GM12874 (cell line): ENCODE measurements around the gene LARGE1.

Experiments used
- CTCF ChIP-seq: IDR thresholded peaks from 2 replicates; pipeline ENCODE4 v1.5.1; 2011; ENCODE audit warnings: low read depth, mild to moderate bottlenecking, control low read depth, low read length, moderate library complexity; ENCODE audit not compliant: insufficient read depth

LARGE1 gene

DNA sequence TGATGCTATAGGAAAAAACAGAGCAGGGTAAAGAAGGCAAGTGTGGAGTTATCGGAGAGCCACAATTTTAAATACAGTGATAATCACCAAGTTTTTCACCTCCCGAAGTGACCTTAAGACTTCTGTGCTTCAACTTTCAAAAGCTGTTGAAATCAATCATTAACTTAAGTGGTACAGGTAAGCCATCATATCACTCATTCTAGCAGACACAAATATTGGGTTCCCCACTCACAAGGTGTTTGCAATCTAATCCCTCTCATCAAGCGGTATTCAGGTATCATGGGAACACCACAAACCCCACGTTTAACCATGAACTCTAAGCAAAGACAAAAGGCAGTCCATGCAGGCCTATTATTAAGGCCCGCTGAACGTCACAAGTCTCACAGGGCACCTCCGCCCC, 26.8 kb downstream of the LARGE1 start:
- no peak for TF ChIP-seq CTCF

DNA sequence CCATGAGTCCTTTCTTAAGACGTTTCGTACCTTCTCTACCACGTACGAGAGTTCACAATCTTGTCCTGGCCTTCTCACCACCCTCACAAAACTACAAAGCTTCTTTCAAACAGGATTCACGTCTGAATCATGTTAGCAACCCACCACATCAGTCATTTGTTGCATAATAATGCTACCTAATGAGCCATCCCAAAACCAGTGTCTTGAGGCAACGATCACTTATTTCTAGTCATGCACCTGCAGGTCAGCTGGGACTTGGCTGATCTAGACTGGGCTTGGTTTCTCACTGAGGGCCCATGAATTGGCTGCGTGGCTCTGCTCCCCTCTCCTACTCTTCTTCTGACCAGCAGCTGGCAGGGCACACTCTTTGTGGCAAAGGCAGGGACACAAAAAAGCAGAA, 28.3 kb downstream of the LARGE1 start:
- TF ChIP-seq CTCF = no peak

- no peak for TF ChIP-seq CTCF
These were observed 28.8 kb downstream of the LARGE1 start for GRCh38 chr22:33891455-33891854.

GRCh38 chr22:33889748-33890147, 30.5 kb downstream of the LARGE1 start:
- no peak for TF ChIP-seq CTCF

DNA sequence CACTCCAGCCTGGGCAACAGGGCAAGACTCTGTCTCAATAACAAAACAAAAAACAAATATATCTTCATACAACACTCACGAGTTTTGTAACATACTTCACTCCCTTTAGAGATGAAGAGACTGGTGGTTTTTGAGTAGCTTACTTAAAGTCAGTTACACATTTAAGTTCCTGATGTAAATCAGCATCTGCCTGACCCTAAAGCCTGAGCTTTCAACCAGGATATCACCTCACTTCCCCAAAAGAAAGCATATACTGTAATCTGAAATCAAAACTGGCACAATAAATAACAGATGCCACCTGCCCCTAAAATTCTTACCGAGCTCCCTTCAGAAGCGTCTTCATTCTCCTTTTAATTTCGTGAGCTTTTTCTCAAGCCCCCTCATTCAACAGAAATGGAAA, 31.5 kb downstream of the LARGE1 start:
- TF ChIP-seq CTCF = no peak

- no peak for TF ChIP-seq CTCF
These were observed 33.1 kb downstream of the LARGE1 start for GRCh38 chr22:33887173-33887572.

DNA sequence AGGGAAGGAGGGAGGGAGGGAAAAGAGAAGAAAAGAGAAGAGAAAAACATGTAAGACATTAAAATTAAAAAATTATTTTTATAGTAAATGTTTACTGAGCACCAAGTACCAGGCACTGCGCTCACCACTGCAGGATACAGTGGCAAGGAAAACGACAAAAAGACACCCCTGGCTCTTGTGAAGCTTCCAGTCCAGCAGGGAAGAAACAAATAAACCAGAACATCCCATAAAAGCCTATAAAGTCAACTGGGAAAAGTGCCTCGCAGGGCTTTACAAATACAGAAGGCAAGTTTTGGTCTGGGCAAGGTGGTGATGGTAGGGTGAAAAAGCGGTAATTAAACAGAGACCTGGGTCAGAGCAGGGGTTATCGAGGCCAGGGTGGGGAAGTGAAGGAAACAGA, 33.6 kb downstream of the LARGE1 start:
- no peak for TF ChIP-seq CTCF

DNA sequence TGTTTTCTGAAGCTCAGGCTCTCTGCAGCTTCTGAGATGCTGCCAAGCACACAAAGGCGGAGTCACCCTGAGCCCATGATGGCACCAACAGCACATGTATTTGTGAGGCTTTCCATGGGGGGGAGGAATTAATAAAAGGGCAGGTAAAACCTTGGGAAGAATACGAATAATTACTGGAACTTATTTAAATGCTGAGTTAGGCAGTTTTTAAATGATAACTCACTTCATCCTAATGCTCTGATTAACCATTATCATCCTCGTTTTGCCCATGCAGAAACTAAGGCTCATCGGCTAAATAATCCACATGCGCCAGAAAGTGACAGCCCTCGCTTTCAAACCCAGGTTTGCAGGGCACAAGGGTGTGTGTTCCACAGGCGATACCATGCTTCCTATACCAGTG, 35.4 kb downstream of the LARGE1 start:
- no peak for TF ChIP-seq CTCF
